Epithelial cell of prostate (primary cell): ENCODE data around the gene RPS27L.

Source experiments
- DNase-seq: peaks from one replicate; pipeline ENCODE4 v3.0.0-alpha.2; 2011; ENCODE audit warnings: low read depth, low spot score
- H3K27ac ChIP-seq: fragments of 450-650 bp; 2 replicates; pipeline ENCODE4 v1.5.1; 2017; ENCODE audit warnings: mild to moderate bottlenecking

The RPS27L gene

DNA sequence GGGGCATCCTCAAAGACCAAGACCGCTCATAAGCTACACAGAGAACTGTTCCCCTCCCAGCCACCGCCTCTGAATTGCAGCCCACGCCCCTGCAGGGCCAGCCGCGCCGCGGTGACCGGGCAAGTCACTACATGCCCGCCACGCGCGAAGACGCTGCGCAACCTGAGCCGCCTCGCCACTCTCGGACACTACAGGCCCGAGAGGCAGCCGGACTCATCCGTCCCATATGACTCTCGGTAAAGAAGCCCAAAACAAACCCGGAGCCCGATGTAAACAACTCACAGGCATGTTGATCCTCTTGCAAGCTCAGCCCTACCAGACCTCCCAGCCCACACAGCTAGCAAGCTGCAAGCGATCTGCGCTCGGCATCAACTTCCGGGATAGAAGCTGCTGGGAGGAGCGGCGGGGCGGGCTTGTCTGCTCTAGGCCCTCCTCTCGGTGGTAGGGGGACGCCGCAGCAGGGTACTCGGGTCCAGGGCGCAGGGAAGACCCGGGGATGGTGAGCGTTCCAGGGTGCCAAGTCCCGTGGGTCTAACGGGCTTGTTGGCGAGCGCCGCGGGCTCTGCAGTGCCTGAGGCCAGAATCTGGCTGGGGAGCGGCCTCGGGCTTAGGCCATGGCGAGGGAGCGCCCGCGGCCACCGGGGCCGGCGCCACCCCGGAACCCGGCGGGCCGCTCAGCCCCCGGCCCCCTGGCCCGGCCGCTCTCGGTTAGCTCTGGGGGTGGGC is at the start of gene RPS27L:
RPS27L (minus strand) TSS at position 360 of the 726 bp plus-strand sequence; CDS start at position 288, 72 bp downstream.
- peak within 1 kb of the TSS; percentile 89 for H3K27ac ChIP-seq
- DNase-seq = peak; percentile 62

GRCh38 chr15:63206079-63206478 is 48.8 kb upstream of the RPS27L start:
- DNase-seq = no peak
- H3K27ac ChIP-seq = no peak overlapping the region

- H3K27ac ChIP-seq = no peak overlapping the region
- DNase-seq = no peak
Measured at GRCh38 chr15:63203451-63204090, 46.3 kb upstream of the RPS27L start.

- no peak for DNase-seq
- no peak overlapping the region for H3K27ac ChIP-seq
Measured at GRCh38 chr15:63202861-63203260, 45.6 kb upstream of the RPS27L start.

DNA sequence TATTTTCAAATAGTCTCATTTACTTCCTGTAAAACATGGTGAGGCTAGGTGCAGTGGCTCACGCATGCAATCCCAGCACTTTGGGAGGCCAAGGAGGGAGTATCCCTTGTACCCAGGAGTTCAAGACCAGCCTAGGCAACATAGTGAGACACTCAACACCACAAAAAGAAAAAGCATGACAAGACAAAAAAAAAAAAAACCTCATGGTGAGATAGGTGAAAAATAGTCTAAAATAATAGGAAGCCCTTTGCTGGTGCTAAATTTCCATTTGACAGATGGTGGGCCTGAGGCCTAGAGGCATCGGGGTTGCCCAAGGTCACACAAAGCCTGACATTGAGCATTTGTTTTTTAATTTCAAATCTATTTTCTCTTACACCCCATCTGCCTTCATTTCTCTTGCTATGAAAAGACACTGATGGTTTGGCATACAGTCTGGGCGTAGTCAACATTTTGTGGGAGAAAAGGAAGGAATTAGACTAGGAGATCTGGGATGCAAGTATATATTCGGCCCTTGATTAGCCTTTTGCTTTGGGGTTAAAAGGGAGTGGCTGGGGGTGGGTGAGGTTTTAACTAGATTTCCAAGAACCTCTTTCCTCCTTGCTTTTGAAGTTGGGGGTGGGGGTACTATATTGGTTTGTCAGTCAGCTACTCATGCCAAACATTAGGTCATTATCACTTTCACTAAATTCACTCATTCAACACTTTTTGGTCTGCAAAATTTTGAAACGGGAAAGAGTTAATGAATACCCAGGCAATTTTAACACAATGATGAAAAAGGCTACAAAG is 43.4 kb upstream of the RPS27L start:
- no peak overlapping the region for H3K27ac ChIP-seq
- no peak for DNase-seq

GRCh38 chr15:63198371-63199250 is 41.3 kb upstream of the RPS27L start:
- H3K27ac ChIP-seq = no peak overlapping the region
- DNase-seq = no peak

DNA sequence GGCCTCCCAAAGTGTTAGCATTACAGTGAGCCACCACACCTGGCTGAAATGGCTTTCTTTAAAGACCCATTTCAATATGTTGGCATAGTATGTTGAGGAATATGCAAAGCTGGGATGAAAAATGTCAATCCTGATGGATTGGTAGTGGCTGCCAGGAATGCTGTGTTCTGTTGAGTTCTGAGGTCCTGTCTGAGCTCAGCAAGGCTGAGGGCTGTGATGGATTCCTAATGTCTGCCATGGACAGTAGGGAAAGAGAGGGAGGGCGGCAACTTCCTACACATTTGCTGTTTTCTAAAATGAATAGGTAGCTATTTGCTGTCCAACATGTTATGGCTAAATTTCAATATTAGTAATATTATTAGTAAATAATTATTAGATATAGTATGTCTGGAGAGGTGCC is 40.3 kb upstream of the RPS27L start:
- no peak for DNase-seq
- no peak overlapping the region for H3K27ac ChIP-seq

GRCh38 chr15:63196842-63197241 is 39.6 kb upstream of the RPS27L start:
- no peak for DNase-seq
- no peak overlapping the region for H3K27ac ChIP-seq

GRCh38 chr15:63195569-63196015 is 38.3 kb upstream of the RPS27L start:
- H3K27ac ChIP-seq = no peak overlapping the region
- DNase-seq = no peak

DNA sequence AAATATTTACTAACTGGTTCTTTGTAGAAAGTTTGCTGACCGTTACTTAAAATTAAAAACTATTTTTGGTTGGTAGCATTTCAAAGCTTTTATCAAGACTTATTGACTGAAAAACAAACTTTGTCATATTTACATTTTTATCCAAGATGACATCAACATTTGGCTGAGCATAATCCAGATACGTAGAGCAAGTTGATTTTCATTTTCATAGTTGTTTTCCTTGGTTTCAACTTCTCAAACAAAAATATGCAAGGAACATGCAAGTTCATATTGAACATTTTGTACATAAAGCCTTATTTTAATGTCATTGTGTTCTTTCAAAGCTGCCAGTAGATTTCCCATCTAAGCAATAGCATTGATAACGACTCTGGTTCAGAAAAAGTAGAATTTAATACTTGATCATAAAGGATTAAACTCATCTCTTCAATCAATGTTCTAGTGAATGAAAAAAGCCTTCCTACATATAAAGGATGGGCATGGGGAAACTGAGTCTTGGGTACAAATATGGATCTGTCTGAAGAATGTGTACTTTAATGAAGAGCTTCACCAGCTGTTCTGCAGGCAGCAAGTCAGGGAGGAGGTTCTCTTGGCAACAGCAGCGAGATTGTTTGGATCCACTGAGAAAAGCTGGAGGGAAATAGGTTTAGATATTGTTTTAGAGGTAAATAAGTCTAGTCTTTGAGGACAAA is 37.7 kb upstream of the RPS27L start:
- no peak for DNase-seq
- no peak overlapping the region for H3K27ac ChIP-seq

- DNase-seq = no peak
- H3K27ac ChIP-seq = no peak overlapping the region
Measured at GRCh38 chr15:63194302-63194701, 37.0 kb upstream of the RPS27L start.

DNA sequence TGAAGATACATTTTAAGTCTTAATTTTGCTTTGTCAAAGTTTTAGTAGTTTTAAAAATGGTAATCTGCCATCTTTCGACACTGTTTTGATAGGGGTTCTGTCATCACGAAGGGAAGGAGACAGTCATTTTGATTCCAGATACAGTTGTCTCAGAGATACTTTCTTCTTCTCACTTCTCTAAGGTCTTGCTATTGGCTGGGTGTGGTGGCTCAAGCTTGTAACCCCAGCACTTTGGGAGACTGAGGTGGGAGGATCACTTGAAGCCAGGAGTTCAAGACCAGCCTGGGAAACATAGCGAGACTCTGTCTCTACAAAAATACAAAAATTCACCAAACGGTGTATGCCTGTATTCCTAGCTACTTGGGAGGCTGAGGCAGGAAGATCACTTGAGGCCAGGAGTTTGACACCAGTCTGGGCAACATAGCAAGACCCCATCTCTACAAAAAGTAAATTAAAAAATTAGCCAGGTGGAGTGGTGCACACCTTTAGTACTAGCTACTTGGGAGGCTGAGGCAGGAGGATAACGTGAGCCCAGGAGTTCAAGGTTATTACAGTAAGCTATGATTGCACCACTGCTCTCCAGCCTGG is 35.4 kb upstream of the RPS27L start:
- no peak overlapping the region for H3K27ac ChIP-seq
- DNase-seq = no peak

- no peak overlapping the region for H3K27ac ChIP-seq
- no peak for DNase-seq
Measured at GRCh38 chr15:63191895-63192618, 34.8 kb upstream of the RPS27L start.

GRCh38 chr15:63190769-63191649 is 33.7 kb upstream of the RPS27L start:
- peak overlapping the region; percentile 22 for H3K27ac ChIP-seq
- no peak for DNase-seq

- no peak for DNase-seq
- H3K27ac ChIP-seq = peak overlapping the region; percentile 22
Measured at GRCh38 chr15:63189941-63190768, 32.9 kb upstream of the RPS27L start.

DNA sequence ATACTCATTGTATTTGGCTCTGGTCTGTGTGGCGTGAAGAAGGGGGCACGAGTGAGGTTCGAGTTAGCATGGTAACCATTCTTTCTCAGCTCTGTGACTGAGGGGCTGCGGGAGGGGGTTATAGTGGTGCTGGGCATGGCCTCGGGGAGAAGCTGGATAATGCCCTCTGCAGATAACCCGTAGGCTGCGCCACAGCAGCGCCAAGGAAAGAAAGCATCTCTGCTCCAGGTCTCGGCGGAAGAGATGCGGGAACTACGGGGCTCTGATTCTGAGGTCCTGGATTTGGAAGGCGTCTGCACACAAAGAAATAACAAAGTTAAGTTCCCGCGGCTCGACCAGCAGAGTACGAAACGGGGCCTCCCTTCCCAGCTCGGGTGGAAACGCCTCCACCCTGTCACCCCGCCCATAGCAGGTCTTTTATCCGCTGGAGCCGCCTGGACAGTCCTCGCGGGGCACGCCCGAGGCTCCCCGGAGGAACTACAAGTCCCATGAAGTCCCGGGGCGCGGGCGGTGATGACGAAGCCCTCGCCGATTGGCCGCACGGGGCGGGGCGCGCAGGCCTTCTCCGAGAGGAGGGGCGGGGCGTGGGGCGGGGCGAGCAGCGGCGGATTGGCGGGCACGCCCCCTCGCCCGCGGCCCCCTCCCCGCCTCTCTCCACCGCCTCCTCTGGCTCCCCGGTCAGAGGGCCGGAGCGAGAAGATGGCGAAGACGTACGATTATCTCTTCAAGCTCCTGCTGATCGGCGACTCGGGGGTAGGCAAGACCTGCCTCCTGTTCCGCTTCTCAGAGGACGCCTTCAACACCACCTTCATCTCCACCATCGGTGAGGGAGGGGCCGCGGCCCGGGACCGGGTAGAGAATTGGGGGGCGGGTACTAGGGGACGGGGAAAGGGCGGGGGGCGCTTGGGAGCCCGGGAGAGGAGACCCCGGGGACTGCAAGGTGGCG is 31.9 kb upstream of the RPS27L start, which contains the start of gene RAB8B:
RAB8B (plus strand) TSS at position 681 of the 946 bp plus-strand sequence; CDS start at position 700, 19 bp downstream.
- DNase-seq = peak; percentile 60

More for the DNA sequence above, 31.9 kb upstream of the RPS27L start, which contains the start of gene RAB8B:
- peak within 1 kb of the TSS; percentile 22 for H3K27ac ChIP-seq
